ENCODE measurements around the gene NOX5. TPM values are rescaled to one million over a fixed set of nuclear protein-coding genes. Genes with fewer than 3 reads are reported as not detected.

NOX5 gene
- total RNA-seq, 1 experiment from 2014 or later, result 0.91 TPM

- RAD21 ChIA-PET (ENCODE audit: low non-redundant PET in 1 of 2, low total read pairs in 2 of 2, uncharacterized antibody in 2 of 2, unreplicated experiment in 2 of 2), result no interaction called here
- no TSS peak for BruUV-seq (replicated peaks)
- POLR2A ChIA-PET, result no interaction called here
- Histone ChIP-seq H3K4me2 (ENCODE audit: low read length) (peak overlapping the region; percentile 66; the same call in 1 of the 2 replicates), H4K20me1 (ENCODE audit: insufficient read depth) (no peaks in the 10 kb centered on the region), H3K79me2 (ENCODE audit: insufficient read depth, low read length) (no peaks in the 10 kb centered on the region), H3K27me3 (ENCODE audit: insufficient read depth, low read length) (no peaks in the 10 kb centered on the region), H3K9me3 (ENCODE audit: control insufficient read depth in 1 of 2, insufficient read depth in 1 of 2, low read depth in 1 of 2, low read length in 2 of 2) (no peaks in the 10 kb centered on the region), H3K4me3 (replicated peaks in 1 of 2; ENCODE audit: low read depth in 1 of 2, low read length in 2 of 2) (no peak overlapping the region), H3K27ac (ENCODE audit: low read depth, low read length) (no peak overlapping the region), H3K9me2 (ENCODE audit: insufficient read depth) (no peaks in the 10 kb centered on the region), H3K36me3 (ENCODE audit: control insufficient read depth in 1 of 2, insufficient read depth in 2 of 2, low read length in 2 of 2) (no peaks in the 10 kb centered on the region), H3K9ac (ENCODE audit: low read length) (no peak overlapping the region), H3K4me1 (ENCODE audit: control insufficient read depth in 1 of 2, insufficient read depth in 2 of 2, low read length in 2 of 2) (peaks cover 21 to 26% of the 10 kb centered on the region in 2 experiments), H2AFZ (ENCODE audit: low read depth, low read length, poor library complexity, severe bottlenecking) (no peak overlapping the region)
- intact Hi-C loops (cut with micrococcal nuclease), result no loop called here
- TF ChIP-seq EZH2phosphoT487 (IDR thresholded peaks at IDR 0.05; ENCODE audit: borderline replicate concordance) (no peak), RAD21 (IDR thresholded peaks at IDR 0.05; ENCODE audit: low read depth) (no peak), CEBPB (IDR thresholded peaks at IDR 0.05; ENCODE audit: low read depth) (no peak), CTCF (IDR thresholded peaks at IDR 0.05 in 2 of 3, conservative IDR thresholded peaks at IDR 0.05 in 1 of 3; ENCODE audit: borderline replicate concordance in 1 of 3, insufficient read depth in 1 of 3, low read depth in 2 of 3, low read length in 2 of 3) (no peak), ELF1 (IDR thresholded peaks at IDR 0.05; ENCODE audit: borderline replicate concordance, low read depth) (no peak), JUND (IDR thresholded peaks at IDR 0.05) (no peak), FOSL1 (IDR thresholded peaks at IDR 0.05; ENCODE audit: low read depth) (no peak), SIN3A (IDR thresholded peaks at IDR 0.05; ENCODE audit: low read depth) (no peak), REST (IDR thresholded peaks at IDR 0.05; ENCODE audit: low read depth) (no peak), ATF3 (IDR thresholded peaks at IDR 0.05) (no peak), SRF (IDR thresholded peaks at IDR 0.05; ENCODE audit: low read depth) (no peak), POLR2A (IDR thresholded peaks at IDR 0.05; ENCODE audit: borderline replicate concordance, extremely low read depth, insufficient read depth, insufficient read length) (no peak), POLR2AphosphoS5 (IDR thresholded peaks at IDR 0.05; ENCODE audit: low read depth, low read length) (no peak), MAX (IDR thresholded peaks at IDR 0.05) (no peak), EZH2 (IDR thresholded peaks at IDR 0.05) (no peak), ZBTB33 (IDR thresholded peaks at IDR 0.05; ENCODE audit: extremely low read depth, insufficient replicate concordance, low read length) (no peak), YY1 (IDR thresholded peaks at IDR 0.05; ENCODE audit: extremely low read depth, insufficient replicate concordance, low read depth, low read length) (no peak)
- CTCF ChIA-PET, result no interaction called here
- no peak for ATAC-seq
- no peak for DNase-seq (ENCODE audit: low read depth, low spot score)
Measured at GRCh38 chr15:69093614-69094013, 79.1 kb downstream of the NOX5 start.
